Measurements from ENCODE around the gene ZNF793.
A peak's percentile ranks its signal among the peaks of the same experiment; 100 is the strongest.

The ZNF793 gene

GRCh38 chr19:37506387-37507166, at the start of gene ZNF793:
Gene ZNF793 (plus strand): TSS chr19:37506939. CDS start chr19:37523440, 16,501 bp downstream.
- Histone ChIP-seq H3K9ac (ENCODE audit: low read depth, low read length) (peak within 1 kb of the TSS; percentile 98), H3K36me3 (ENCODE audit: control insufficient read depth, insufficient read depth, low read length) (no peaks in the 10 kb centered on the region), H3K9me3 (ENCODE audit: control insufficient read depth, insufficient read depth, low read length) (no peaks in the 10 kb centered on the region), H3K4me3 (ENCODE audit: low read depth, low read length) (peak within 1 kb of the TSS; percentile 92), H3K4me1 (ENCODE audit: control insufficient read depth, insufficient read depth, low read length) (peaks cover 4% of the 10 kb centered on the region), H3K27me3 (ENCODE audit: control insufficient read depth, insufficient read depth, low read length) (no peaks in the 10 kb centered on the region)

GRCh38 chr19:37466277-37466797, 40.4 kb upstream of the ZNF793 start:
- Histone ChIP-seq H3K9me3 (ENCODE audit: control insufficient read depth, insufficient read depth, low read length) (peaks cover 5% of the 10 kb centered on the region), H3K9ac (ENCODE audit: low read depth, low read length) (peak overlapping the region; percentile 67), H3K27me3 (ENCODE audit: control insufficient read depth, insufficient read depth, low read length) (no peaks in the 10 kb centered on the region), H3K4me1 (ENCODE audit: control insufficient read depth, insufficient read depth, low read length) (no peaks in the 10 kb centered on the region), H3K36me3 (ENCODE audit: control insufficient read depth, insufficient read depth, low read length) (no peaks in the 10 kb centered on the region), H3K4me3 (ENCODE audit: low read depth, low read length) (peak overlapping the region; percentile 98)

- no peaks in the 10 kb centered on the region for H3K36me3 ChIP-seq (ENCODE audit: control insufficient read depth, insufficient read depth, low read length)
These were observed 39.7 kb upstream of the ZNF793 start, which contains the start of gene ZNF569 for GRCh38 chr19:37466798-37467607. Gene ZNF569 (minus strand): TSS chr19:37467444. CDS start chr19:37444921, 22,523 bp downstream.

GRCh38 chr19:37467608-37468090, 39.1 kb upstream of the ZNF793 start:
- Histone ChIP-seq H3K4me3 (ENCODE audit: low read depth, low read length) (peak overlapping the region; percentile 98), H3K36me3 (ENCODE audit: control insufficient read depth, insufficient read depth, low read length) (no peaks in the 10 kb centered on the region), H3K4me1 (ENCODE audit: control insufficient read depth, insufficient read depth, low read length) (no peaks in the 10 kb centered on the region), H3K9ac (ENCODE audit: low read depth, low read length) (no peak overlapping the region), H3K27me3 (ENCODE audit: control insufficient read depth, insufficient read depth, low read length) (no peaks in the 10 kb centered on the region), H3K9me3 (ENCODE audit: control insufficient read depth, insufficient read depth, low read length) (no peaks in the 10 kb centered on the region)

More at GRCh38 chr19:37466798-37467607, 39.7 kb upstream of the ZNF793 start, which contains the start of gene ZNF569:
- peak within 1 kb of the TSS; percentile 67 for H3K9ac ChIP-seq (ENCODE audit: low read depth, low read length)
- no peaks in the 10 kb centered on the region for H3K4me1 ChIP-seq (ENCODE audit: control insufficient read depth, insufficient read depth, low read length)
- H3K27me3 ChIP-seq (ENCODE audit: control insufficient read depth, insufficient read depth, low read length), result no peaks in the 10 kb centered on the region
- H3K9me3 ChIP-seq (ENCODE audit: control insufficient read depth, insufficient read depth, low read length), result no peaks in the 10 kb centered on the region
- H3K4me3 ChIP-seq (ENCODE audit: low read depth, low read length), result peak within 1 kb of the TSS; percentile 98

GRCh38 chr19:37468961-37469777, 37.6 kb upstream of the ZNF793 start, which contains the start of gene ZNF570:
Gene ZNF570 (plus strand): TSS chr19:37469356. CDS start chr19:37470355, 999 bp downstream.
- H3K9ac ChIP-seq (ENCODE audit: low read depth, low read length), result peak within 1 kb of the TSS; percentile 85
- H3K36me3 ChIP-seq (ENCODE audit: control insufficient read depth, insufficient read depth, low read length), result no peaks in the 10 kb centered on the region
- H3K4me3 ChIP-seq (ENCODE audit: low read depth, low read length), result peak within 1 kb of the TSS; percentile 99
- H3K9me3 ChIP-seq (ENCODE audit: control insufficient read depth, insufficient read depth, low read length), result no peaks in the 10 kb centered on the region
- H3K27me3 ChIP-seq (ENCODE audit: control insufficient read depth, insufficient read depth, low read length), result no peaks in the 10 kb centered on the region
- no peaks in the 10 kb centered on the region for H3K4me1 ChIP-seq (ENCODE audit: control insufficient read depth, insufficient read depth, low read length)

GRCh38 chr19:37470216-37470615, 36.5 kb upstream of the ZNF793 start:
- Histone ChIP-seq H3K9ac (ENCODE audit: low read depth, low read length) (peak overlapping the region; percentile 85), H3K27me3 (ENCODE audit: control insufficient read depth, insufficient read depth, low read length) (no peaks in the 10 kb centered on the region), H3K4me1 (ENCODE audit: control insufficient read depth, insufficient read depth, low read length) (no peaks in the 10 kb centered on the region), H3K9me3 (ENCODE audit: control insufficient read depth, insufficient read depth, low read length) (no peaks in the 10 kb centered on the region), H3K36me3 (ENCODE audit: control insufficient read depth, insufficient read depth, low read length) (no peaks in the 10 kb centered on the region), H3K4me3 (ENCODE audit: low read depth, low read length) (peak overlapping the region; percentile 99)

- H3K4me1 ChIP-seq (ENCODE audit: control insufficient read depth, insufficient read depth, low read length), result no peaks in the 10 kb centered on the region
- no peak overlapping the region for H3K9ac ChIP-seq (ENCODE audit: low read depth, low read length)
- H3K9me3 ChIP-seq (ENCODE audit: control insufficient read depth, insufficient read depth, low read length), result no peaks in the 10 kb centered on the region
- peaks cover 7% of the 10 kb centered on the region for H3K36me3 ChIP-seq (ENCODE audit: control insufficient read depth, insufficient read depth, low read length)
- no peaks in the 10 kb centered on the region for H3K27me3 ChIP-seq (ENCODE audit: control insufficient read depth, insufficient read depth, low read length)
- H3K4me3 ChIP-seq (ENCODE audit: low read depth, low read length), result no peak overlapping the region
These were observed 34.6 kb upstream of the ZNF793 start for GRCh38 chr19:37472165-37472564.

- H3K9ac ChIP-seq (ENCODE audit: low read depth, low read length), result no peak overlapping the region
- H3K27me3 ChIP-seq (ENCODE audit: control insufficient read depth, insufficient read depth, low read length), result no peaks in the 10 kb centered on the region
- peaks cover 9% of the 10 kb centered on the region for H3K36me3 ChIP-seq (ENCODE audit: control insufficient read depth, insufficient read depth, low read length)
- no peak overlapping the region for H3K4me3 ChIP-seq (ENCODE audit: low read depth, low read length)
- peaks cover 31% of the 10 kb centered on the region for H3K9me3 ChIP-seq (ENCODE audit: control insufficient read depth, insufficient read depth, low read length)
- H3K4me1 ChIP-seq (ENCODE audit: control insufficient read depth, insufficient read depth, low read length), result no peaks in the 10 kb centered on the region
These were observed 22.2 kb upstream of the ZNF793 start for GRCh38 chr19:37484406-37485168.

GRCh38 chr19:37492213-37492612, 14.5 kb upstream of the ZNF793 start:
- Histone ChIP-seq H3K4me3 (ENCODE audit: low read depth, low read length) (no peak overlapping the region), H3K9me3 (ENCODE audit: control insufficient read depth, insufficient read depth, low read length) (peaks cover 10% of the 10 kb centered on the region), H3K4me1 (ENCODE audit: control insufficient read depth, insufficient read depth, low read length) (no peaks in the 10 kb centered on the region), H3K36me3 (ENCODE audit: control insufficient read depth, insufficient read depth, low read length) (no peaks in the 10 kb centered on the region), H3K9ac (ENCODE audit: low read depth, low read length) (no peak overlapping the region), H3K27me3 (ENCODE audit: control insufficient read depth, insufficient read depth, low read length) (no peaks in the 10 kb centered on the region)

GRCh38 chr19:37505958-37506386, 767 bp upstream of the ZNF793 start:
- Histone ChIP-seq H3K27me3 (ENCODE audit: control insufficient read depth, insufficient read depth, low read length) (no peaks in the 10 kb centered on the region), H3K9ac (ENCODE audit: low read depth, low read length) (peak overlapping the region; percentile 98), H3K36me3 (ENCODE audit: control insufficient read depth, insufficient read depth, low read length) (no peaks in the 10 kb centered on the region), H3K9me3 (ENCODE audit: control insufficient read depth, insufficient read depth, low read length) (no peaks in the 10 kb centered on the region), H3K4me3 (ENCODE audit: low read depth, low read length) (peak overlapping the region; percentile 92), H3K4me1 (ENCODE audit: control insufficient read depth, insufficient read depth, low read length) (peaks cover 4% of the 10 kb centered on the region)
